ENCODE data around the gene SLC25A12. TPM values are rescaled to one million over a fixed set of nuclear protein-coding genes. Genes with fewer than 3 reads are reported as not detected.

The SLC25A12 gene
- total and polyA plus RNA-seq, 9 of the 15 experiments (the other 6 are each of a cell fraction or from before 2014, with no cell fraction given) = 13.5 to 36.5 (median 21.7) TPM

GRCh38 chr2:171889808-171890207, 4.2 kb downstream of the SLC25A12 start:
- peaks cover 24% of the 10 kb centered on the region for H3K36me3 ChIP-seq (ENCODE audit: control insufficient read depth, insufficient read depth, low read length)
- no peak for FAIRE-seq
- H3K4me2 ChIP-seq (ENCODE audit: insufficient read depth, low read length) = no peak overlapping the region
- in situ Hi-C loops (cut with MboI) (no loop called here), intact Hi-C loops (cut with micrococcal nuclease) (loop anchor here (10.0 kb wide), 1 partner anchor 185 kb away; no protein-coding TSS in a partner anchor)
- H3K9me1 ChIP-seq (ENCODE audit: control insufficient read depth, insufficient read depth, low read length) = no peaks in the 10 kb centered on the region
- DNase-seq (ENCODE audit: extremely low read depth in 1 of 4, low spot score in 3 of 4) = no peak
- no peak overlapping the region for H3K9ac ChIP-seq (ENCODE audit: insufficient read depth in 1 of 2, low read depth in 2 of 2, low read length in 2 of 2)
- no peaks in the 10 kb centered on the region for H3K27me3 ChIP-seq (ENCODE audit: control insufficient read depth in 2 of 2, insufficient read depth in 2 of 2, low read length in 2 of 2)
- H3K4me3 ChIP-seq = no peak overlapping the region
- peaks cover 12% of the 10 kb centered on the region; the same call in 2 of the 3 replicates for H3K79me2 ChIP-seq (ENCODE audit: control insufficient read depth, insufficient read depth, low read length)
- ATAC-seq = no peak
- H2AFZ ChIP-seq (ENCODE audit: low read depth, low read length) = no peak overlapping the region
- no peaks in the 10 kb centered on the region for H3K9me3 ChIP-seq (replicated peaks; ENCODE audit: control insufficient read depth, insufficient read depth, low read depth, low read length)
- BruUV-seq (replicated peaks) = no TSS peak
- no peak for TF ChIP-seq ZNF24 (IDR thresholded peaks at IDR 0.05)
- TF ChIP-seq ZNF12 (CRISPR knock-in tag; IDR thresholded peaks at IDR 0.05) = no peak
- TF ChIP-seq CTCFL (IDR thresholded peaks at IDR 0.05; ENCODE audit: borderline replicate concordance, insufficient read depth, low read depth, low read length, poor library complexity, severe bottlenecking) = no peak
- no peak for TF ChIP-seq MAZ (CRISPR knock-in tag; conservative IDR thresholded peaks at IDR 0.05 in 1 of 2, IDR thresholded peaks at IDR 0.05 in 1 of 2)
- peaks cover 5 to 10% of the 10 kb centered on the region in 2 experiments; a peak in 3 of 5 replicates for H3K4me1 ChIP-seq (replicated peaks in 1 of 2; ENCODE audit: control insufficient read depth in 2 of 2, insufficient read depth in 2 of 2, low read length in 2 of 2)
- no peak overlapping the region for H3K27ac ChIP-seq (ENCODE audit: extremely low read depth, low read depth, low read length)
- 57% methylated on average over 1 of the region's 1 CpG for WGBS (ENCODE audit: insufficient coverage, low coverage, missing lambda C conversion rate)
- CTCF ChIA-PET (ENCODE audit: low intra/inter-chr PET ratio) = no interaction called here
- H4K20me1 ChIP-seq (replicated peaks; ENCODE audit: control insufficient read depth, insufficient read depth, low read length) = no peaks in the 10 kb centered on the region
- POLR2A ChIA-PET = interaction anchor here (0.6 to 10.9 kb wide), 2 partner anchors 9 to 24 kb away, joined by 3 to 78 read pairs; no protein-coding TSS in a partner anchor

Measured in K562 (cell line).